MCF 10A (cell line): ENCODE results near the gene CFAP53. TPM values are rescaled to one million over a fixed set of nuclear protein-coding genes. Genes with fewer than 3 reads are reported as not detected.

Experiments
- BruUV-seq: library from RNA; stranded (reverse); fragments of 400-500 nt; replicated peaks from 2 replicates; lab custom pipeline; 2021; lab: Mats Ljungman, UMichigan
- CTCF ChIA-PET: fragments of 300-600 bp; sonication (Branson Sonifier 250); formaldehyde crosslinking; extraction: SDS; loops from one replicate; lab custom pipeline; 2021; ENCODE audit warnings: antibody characterized with exemption, inconsistent platforms; lab: Yijun Ruan, JAX
- POLR2A ChIA-PET: fragments of 300-600, 350-650 bp; sonication (Branson Sonifier 250); formaldehyde crosslinking; extraction: SDS; loops from one replicate; lab custom pipeline; 2020; ENCODE audit warnings: antibody characterized with exemption, inconsistent platforms; lab: Yijun Ruan, JAX
- DNase-seq: peaks from one replicate; pipeline ENCODE4 v3.0.0-alpha.2; 2018; ENCODE audit not compliant: unreplicated experiment
- H3K27ac Mint-ChIP-seq: one replicate; pipeline ENCODE4 v1.8.0; 2022; ENCODE audit warnings: mild to moderate bottlenecking, low read depth, mixed read lengths; ENCODE audit not compliant: unreplicated experiment
- H3K27me3 Mint-ChIP-seq: one replicate; pipeline ENCODE4 v1.8.0; 2022; ENCODE audit warnings: mixed read lengths; ENCODE audit not compliant: insufficient read depth, unreplicated experiment
- H3K36me3 Mint-ChIP-seq: one replicate; pipeline ENCODE4 v1.8.0; 2022; ENCODE audit warnings: mild to moderate bottlenecking, moderate library complexity, mixed read lengths; ENCODE audit not compliant: insufficient read depth, unreplicated experiment
- H3K4me1 Mint-ChIP-seq: one replicate; pipeline ENCODE4 v1.8.0; 2022; ENCODE audit warnings: mixed read lengths; ENCODE audit not compliant: insufficient read depth, unreplicated experiment
- H3K4me3 Mint-ChIP-seq: one replicate; pipeline ENCODE4 v1.8.0; 2022; ENCODE audit warnings: mild to moderate bottlenecking, moderate library complexity, mixed read lengths; ENCODE audit not compliant: unreplicated experiment
- H3K9me3 Mint-ChIP-seq: one replicate; pipeline ENCODE4 v1.8.0; 2022; ENCODE audit warnings: mixed read lengths; ENCODE audit not compliant: unreplicated experiment
- CTCF ChIP-seq: fragments of 200-600 bp; IDR thresholded peaks from one replicate; pipeline ENCODE4 v1.8.0; 2022; ENCODE audit warnings: antibody characterized with exemption, mild to moderate bottlenecking; ENCODE audit not compliant: unreplicated experiment
- intact Hi-C: fragments of 100-400 bp; cut with micrococcal nuclease; formaldehyde crosslinking; loops from 2 replicates; pipeline ENCODE4 v1.14.1; 2022
- total RNA-seq: library from RNA; stranded (reverse); gene quantifications from 2 replicates; pipeline ENCODE4 v1.2.3, GENCODE V29; 2022

CFAP53 gene
- total RNA-seq, 1 experiment from 2014 or later, result 2.2 TPM

GRCh38 chr18:50190926-50191325, 75.4 kb downstream of the CFAP53 start:
- Mint-ChIP-seq H3K9me3 (no peaks in the 10 kb centered on the region), H3K4me1 (peaks cover 22% of the 10 kb centered on the region), H3K36me3 (no peaks in the 10 kb centered on the region), H3K4me3 (no peak overlapping the region), H3K27me3 (peaks cover 12% of the 10 kb centered on the region), H3K27ac (no peak overlapping the region)
- intact Hi-C loops, result loop anchor here (5.0 kb wide), 1 partner anchor 49 kb away; no protein-coding TSS in a partner anchor
- ChIA-PET POLR2A (interaction anchor here (0.9 to 1.4 kb wide), 5 partner anchors 10 to 352 kb away, joined by 3 to 4 read pairs (median 3); no protein-coding TSS in a partner anchor), CTCF (interaction anchor here (0.6 to 1.2 kb wide), 2 partner anchors 11 to 47 kb away, joined by 3 read pairs; no protein-coding TSS in a partner anchor)
- peak; percentile 36 for DNase-seq
- no peak for TF ChIP-seq CTCF
- no TSS peak for BruUV-seq

DNA sequence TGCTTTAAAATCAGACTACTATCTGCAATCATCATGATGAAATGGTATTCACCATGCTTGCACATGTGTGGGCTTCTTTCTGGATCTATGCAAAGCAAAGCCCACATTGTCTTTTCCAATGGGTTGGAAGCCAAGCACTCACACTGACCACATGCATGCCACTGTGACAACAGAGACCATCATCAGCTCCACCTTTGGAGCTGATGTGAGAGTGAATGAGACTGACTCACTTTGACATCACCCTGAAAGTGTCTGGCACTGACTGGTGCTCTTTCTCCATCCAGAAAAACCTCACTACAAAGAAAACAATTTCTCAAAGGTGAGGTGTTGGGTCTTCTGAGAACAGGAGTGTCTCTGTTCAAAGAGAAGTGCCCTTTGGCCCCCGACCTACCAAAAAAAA, 76.1 kb downstream of the CFAP53 start:
- DNase-seq, result peak; percentile 52
- POLR2A ChIA-PET, result interaction anchor here (1.0 to 1.4 kb wide), 4 partner anchors 10 to 352 kb away, joined by 3 to 4 read pairs (median 3); no protein-coding TSS in a partner anchor
- CTCF ChIA-PET, result interaction anchor here (0.6 to 1.2 kb wide), 2 partner anchors 12 to 139 kb away, joined by 3 read pairs; no protein-coding TSS in a partner anchor
- TF ChIP-seq CTCF, result no peak
- Mint-ChIP-seq H3K4me3 (no peak overlapping the region), H3K27me3 (peaks cover 12% of the 10 kb centered on the region), H3K9me3 (no peaks in the 10 kb centered on the region), H3K27ac (no peak overlapping the region), H3K4me1 (peaks cover 18% of the 10 kb centered on the region), H3K36me3 (no peaks in the 10 kb centered on the region)
- no TSS peak for BruUV-seq
- intact Hi-C loops, result loop anchor here (5.0 kb wide), 1 partner anchor 48 kb away; no protein-coding TSS in a partner anchor

DNA sequence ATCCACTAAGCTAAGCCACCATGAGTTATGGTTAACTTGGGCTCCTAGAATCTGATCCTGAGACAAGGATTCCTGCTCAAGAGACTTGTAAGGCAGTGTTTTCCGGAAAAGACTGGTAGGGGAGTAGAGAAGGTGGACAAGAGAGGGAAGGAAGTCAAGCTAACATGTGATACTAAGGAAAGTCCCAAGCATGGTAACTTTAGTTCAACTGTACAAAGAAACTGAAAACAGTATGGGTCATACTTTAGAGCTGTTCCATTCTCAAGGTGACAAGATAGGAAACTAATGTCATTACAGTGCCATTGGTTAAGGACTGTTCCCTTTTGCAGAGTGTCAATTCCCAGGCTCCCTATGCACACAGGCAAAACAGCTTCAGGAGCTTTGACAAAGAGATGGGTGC, 77.1 kb downstream of the CFAP53 start:
- ChIA-PET POLR2A (interaction anchor here (1.0 kb wide), 1 partner anchor 73 kb away, joined by 3 read pairs; no protein-coding TSS in a partner anchor), CTCF (no interaction called here)
- no peaks in the 10 kb centered on the region for H3K9me3 Mint-ChIP-seq
- H3K4me1 Mint-ChIP-seq, result peaks cover 16% of the 10 kb centered on the region
- intact Hi-C loops, result no loop called here
- BruUV-seq, result no TSS peak
- no peak overlapping the region for H3K4me3 Mint-ChIP-seq
- H3K27ac Mint-ChIP-seq, result no peak overlapping the region
- peaks cover 8% of the 10 kb centered on the region for H3K27me3 Mint-ChIP-seq
- no peak for TF ChIP-seq CTCF
- H3K36me3 Mint-ChIP-seq, result no peaks in the 10 kb centered on the region
- DNase-seq, result no peak

- CTCF ChIA-PET, result no interaction called here
- no TSS peak for BruUV-seq
- H3K27me3 Mint-ChIP-seq, result peaks cover 3% of the 10 kb centered on the region
- DNase-seq, result no peak
- no peak for TF ChIP-seq CTCF
- H3K4me1 Mint-ChIP-seq, result peaks cover 16% of the 10 kb centered on the region
- intact Hi-C loops, result no loop called here
- no peak overlapping the region for H3K27ac Mint-ChIP-seq
- no peak overlapping the region for H3K4me3 Mint-ChIP-seq
- H3K36me3 Mint-ChIP-seq, result no peaks in the 10 kb centered on the region
- POLR2A ChIA-PET, result no interaction called here
- no peaks in the 10 kb centered on the region for H3K9me3 Mint-ChIP-seq
These were observed 77.6 kb downstream of the CFAP53 start for GRCh38 chr18:50188652-50189051.
